GM18499 (cell line): ENCODE results near the gene BLTP3B.

Source experiments
- ATAC-seq: cut with Tn5 transposase; IDR thresholded peaks from one replicate; pipeline ENCODE4 v1.9.1; 2021; ENCODE audit warnings: moderate number of reproducible peaks; ENCODE audit not compliant: insufficient read depth, unreplicated experiment

BLTP3B gene

GRCh38 chr12:100163416-100164152, 20.9 kb upstream of the BLTP3B start:
- ATAC-seq, result peak; percentile 96

GRCh38 chr12:100159391-100160104, 16.9 kb upstream of the BLTP3B start:
- no peak for ATAC-seq

GRCh38 chr12:100158535-100158934, 15.9 kb upstream of the BLTP3B start:
- ATAC-seq, result no peak

DNA sequence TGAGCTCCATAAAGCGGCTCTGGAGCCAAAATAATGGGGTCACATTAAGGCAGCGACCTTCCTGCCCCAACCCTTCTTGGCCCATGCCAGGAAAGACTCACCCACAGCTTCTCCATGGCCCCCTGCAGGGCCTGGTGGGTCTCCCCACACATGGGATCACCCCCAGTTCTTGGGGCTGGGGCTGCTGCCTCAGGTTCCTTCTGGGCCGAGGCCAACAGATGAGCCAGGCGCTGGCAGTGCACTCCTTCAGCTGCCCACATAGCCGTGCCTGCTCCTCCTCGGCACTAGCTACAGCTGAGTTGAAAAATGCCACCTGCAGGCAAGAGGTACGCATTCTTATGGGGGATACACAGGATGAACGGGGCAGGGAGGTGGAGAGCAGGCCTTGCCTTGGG, 14.8 kb upstream of the BLTP3B start:
- no peak for ATAC-seq

DNA sequence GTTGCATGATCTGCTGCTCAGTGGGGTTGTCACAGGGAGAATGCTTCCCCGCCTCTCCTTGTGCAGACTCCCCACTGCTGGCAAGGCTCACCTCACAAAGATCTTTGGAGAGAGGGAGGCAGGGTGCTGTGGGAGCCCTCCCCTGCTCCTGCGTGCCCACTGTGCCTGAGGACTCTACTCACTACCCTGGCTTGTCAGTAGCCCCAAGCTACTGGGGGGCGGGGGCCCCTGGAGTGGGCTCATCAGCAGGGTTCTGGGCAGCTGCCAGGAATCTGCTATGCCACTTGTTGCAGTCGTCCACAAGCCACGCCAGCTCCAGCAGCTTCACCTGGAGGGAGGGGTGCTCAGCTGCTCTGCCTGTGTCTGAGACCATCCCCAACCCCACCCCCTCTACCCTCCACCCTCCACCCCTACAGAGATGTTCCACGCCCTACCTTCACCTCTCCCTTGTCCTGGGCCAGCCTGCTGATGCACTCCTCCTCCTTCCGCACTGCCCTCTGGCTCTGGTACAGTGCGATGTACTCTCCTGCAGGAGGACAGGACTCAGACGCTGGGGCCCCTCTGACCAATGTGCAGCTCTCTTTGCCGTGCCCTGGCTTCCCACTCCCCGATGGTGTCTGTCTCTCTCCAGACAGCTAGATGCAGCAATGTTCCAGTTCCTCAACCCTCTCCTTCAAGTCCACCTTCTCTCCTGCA, 14.2 kb upstream of the BLTP3B start:
- no peak for ATAC-seq

DNA sequence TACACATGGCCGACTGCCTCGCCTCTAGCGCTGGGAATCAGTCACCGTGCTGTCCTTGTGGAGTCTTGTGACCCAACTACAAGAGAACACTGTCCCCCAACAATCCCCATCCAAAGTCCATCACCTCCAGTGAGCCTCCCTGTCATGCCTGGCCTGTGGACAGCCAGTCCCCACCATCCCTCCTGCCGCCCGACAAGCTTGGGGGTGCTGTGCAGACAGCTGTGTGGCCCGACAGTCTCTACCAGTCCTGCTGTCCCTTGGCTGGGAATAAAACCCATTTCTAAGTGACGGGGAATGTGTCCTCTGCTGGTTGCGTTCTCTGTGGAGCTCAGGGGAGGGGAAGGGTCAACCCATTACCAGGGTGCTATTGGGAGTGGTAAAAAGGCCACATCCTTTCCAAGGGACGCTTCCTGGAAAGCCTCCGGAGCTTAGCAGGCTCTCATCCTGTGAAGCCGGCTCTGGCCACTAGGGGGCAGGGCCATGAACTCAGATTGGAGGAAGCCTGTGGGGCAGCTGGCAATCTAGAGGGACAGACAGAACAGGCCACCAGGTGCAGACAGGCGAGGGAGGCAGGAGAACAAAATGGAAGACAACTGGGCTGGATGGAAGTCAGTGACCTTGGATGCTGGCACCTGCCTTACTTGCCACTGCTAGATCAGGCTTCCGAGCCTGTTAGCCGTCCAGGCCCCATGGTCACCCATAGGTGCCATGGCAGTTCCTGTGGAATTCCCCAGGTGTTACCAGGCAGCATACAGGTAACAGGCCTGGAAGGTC, 12.0 kb upstream of the BLTP3B start:
- no peak for ATAC-seq

GRCh38 chr12:100153131-100153530, 10.5 kb upstream of the BLTP3B start:
- no peak for ATAC-seq

GRCh38 chr12:100151769-100152168, 9.1 kb upstream of the BLTP3B start:
- ATAC-seq, result no peak

- no peak for ATAC-seq
These were observed 3.6 kb upstream of the BLTP3B start for GRCh38 chr12:100146252-100146651.

DNA sequence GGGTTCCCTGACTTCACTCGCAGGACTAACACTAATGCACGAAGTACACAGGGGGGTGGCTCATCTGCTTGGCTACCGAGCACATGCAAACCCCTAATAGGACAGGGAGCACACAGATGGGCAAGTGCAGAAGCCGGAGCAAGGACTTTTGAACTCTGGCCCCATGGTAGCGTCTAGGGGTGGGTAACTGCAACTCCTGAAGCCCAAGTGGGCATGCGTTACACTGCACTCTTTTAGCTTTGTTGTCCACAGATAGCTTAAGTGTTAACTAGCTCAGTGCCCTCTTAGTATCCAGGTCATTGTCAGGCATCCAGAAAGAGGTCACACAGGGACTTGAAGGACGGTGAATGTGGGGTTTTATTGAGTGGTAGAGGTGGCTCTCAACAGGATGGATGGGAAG, 3.0 kb upstream of the BLTP3B start:
- no peak for ATAC-seq

- peak; percentile 22 for ATAC-seq
These were observed 450 bp downstream of the BLTP3B start for GRCh38 chr12:100141998-100142850.

DNA sequence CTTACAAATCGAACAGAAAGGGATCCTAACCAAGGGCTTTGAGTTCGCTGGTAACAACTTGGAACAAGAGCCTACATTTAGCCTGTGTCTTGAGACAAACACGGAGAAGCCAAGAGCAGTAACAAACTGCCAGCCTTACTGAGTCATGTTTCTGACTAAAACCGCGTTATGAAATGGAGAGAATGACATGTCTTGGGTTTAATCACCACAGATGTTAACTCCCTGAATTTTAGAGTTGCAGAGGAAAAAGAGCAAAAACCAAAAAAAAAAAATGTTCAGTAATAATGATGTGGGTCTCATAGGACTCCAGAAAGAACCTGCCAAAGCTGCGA, 1.0 kb downstream of the BLTP3B start:
- peak; percentile 30 for ATAC-seq

DNA sequence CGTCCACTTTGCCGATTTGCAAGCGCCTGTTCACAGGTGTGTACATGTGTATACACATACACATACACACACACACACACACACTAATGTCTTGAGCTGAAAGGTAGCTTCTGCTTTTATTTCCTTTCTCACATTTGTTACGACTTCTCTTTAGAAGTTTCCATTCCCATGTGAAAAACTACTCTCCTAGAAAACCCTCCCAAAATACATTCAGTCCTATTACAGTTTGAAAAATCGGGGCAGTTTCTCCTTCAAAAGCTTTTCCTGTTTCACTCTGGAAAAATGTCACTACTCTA, 3.9 kb downstream of the BLTP3B start:
- ATAC-seq, result no peak

DNA sequence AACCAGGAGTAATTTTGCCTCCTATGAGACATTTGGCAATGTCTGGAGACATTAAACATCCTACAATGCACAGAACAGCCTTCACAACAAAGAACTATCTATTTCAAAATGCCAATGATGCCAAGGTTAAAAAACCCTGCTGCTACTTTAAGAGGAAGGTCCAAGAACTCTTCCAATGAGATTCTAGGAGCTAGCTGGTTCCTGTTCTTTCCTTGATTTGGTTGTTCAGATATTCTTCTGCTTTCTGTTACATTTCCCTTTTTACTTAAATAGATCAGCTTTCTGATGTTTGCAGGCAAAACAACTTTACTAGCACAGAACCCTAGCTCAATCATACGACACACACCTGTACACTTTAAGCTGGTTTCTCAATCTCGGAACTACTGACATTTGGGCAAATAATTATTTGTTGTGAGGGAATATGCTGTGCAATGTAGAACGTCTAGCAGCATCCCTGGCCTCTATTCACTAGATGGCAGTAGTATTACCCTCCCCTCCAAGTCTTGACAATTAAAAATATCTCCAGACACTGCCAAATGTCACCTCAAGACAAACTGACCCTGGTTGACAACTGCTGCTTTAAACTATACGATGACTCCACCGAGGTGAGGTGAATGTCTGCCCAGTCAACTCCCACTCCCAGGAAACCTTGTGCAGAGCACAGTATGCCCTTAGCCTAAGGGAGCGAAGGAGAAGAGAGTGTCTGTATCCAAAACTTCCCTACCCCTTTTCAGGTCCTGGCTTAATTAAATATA, 4.4 kb downstream of the BLTP3B start:
- ATAC-seq, result no peak

- ATAC-seq, result no peak
These were observed 9.5 kb downstream of the BLTP3B start for GRCh38 chr12:100133200-100133599.

GRCh38 chr12:100128512-100128908, 14.2 kb downstream of the BLTP3B start:
- no peak for ATAC-seq

DNA sequence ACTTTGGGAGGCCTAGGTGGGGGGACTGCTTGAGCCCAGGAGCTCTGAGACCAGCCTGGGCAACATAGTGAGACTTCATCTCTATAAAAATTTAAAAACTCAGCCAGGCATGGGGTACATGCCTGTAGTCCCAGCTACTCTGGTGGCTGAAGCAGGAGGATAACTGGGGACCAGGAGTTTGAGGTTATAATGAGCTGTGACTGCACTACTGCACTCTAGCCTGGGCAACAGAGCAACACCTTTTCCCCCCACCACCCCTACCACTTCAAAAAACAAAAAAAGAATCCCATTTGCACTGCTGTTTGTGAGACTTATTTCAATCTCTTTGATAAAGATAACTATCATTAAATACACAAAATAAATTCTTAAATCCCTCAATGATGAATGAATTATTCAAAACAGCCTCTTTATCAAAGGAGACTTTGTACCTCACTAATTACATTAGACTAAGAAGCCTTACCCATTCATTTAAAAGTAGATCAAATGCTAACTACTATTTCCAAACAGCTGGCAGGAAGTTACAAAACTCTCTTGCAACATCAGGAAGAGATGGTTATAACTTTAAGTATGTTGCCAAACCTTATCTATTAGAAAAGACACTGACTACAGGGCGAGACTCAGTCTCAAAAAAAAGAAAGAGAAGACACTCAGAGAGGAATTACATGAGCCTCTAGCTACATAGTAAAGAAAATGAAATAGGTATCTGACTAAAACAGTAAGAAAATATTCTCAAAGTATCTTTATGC, 14.7 kb downstream of the BLTP3B start:
- ATAC-seq, result no peak

GRCh38 chr12:100123316-100124095, 19.2 kb downstream of the BLTP3B start:
- ATAC-seq, result no peak
